Adrenal gland (tissue), 5 donors: ENCODE measurements around the gene FURIN.

Source experiments
- POLR2A ChIP-seq, 2 donors: fragments of 450-650 bp; IDR thresholded peaks; one replicate each; pipeline ENCODE4 v1.6.1; 2017; ENCODE audit warnings: antibody characterized with exemption in 2 of 2, mild to moderate bottlenecking in 2 of 2, moderate library complexity in 1 of 2
- TF ChIP-seq, protein P1 (sequence below), 6 experiments: fragments of 450-650 bp in 4 of 6; fragments of 200-600 bp in 2 of 6; sonication (generic) in 1 of 6; IDR thresholded peaks; 1 replicate in 5 of 6; 2 replicates in 1 of 6; pipeline versions ENCODE4 v1.5.1 to v1.8.0; 2016 to 2021; ENCODE audit warnings: antibody characterized with exemption in 6 of 6, mild to moderate bottlenecking in 2 of 6, moderate library complexity in 1 of 6
- donor health status: DM: no; HTN: no; CAD: no.

DNA sequence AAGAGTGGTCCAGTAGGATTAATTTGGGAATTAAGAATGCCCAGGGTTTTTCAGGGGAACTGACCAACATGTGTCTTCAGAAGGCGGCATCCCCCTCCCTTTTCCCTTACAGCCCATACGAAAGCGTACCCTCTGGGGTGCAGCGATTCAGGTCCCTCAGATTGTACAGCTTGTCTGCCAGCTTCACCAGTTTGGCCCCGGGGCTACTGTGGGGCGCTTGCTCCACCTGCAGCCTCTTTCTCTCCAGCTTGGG is 63.1 kb downstream of the FURIN start:
- TF ChIP-seq, protein P1, sequence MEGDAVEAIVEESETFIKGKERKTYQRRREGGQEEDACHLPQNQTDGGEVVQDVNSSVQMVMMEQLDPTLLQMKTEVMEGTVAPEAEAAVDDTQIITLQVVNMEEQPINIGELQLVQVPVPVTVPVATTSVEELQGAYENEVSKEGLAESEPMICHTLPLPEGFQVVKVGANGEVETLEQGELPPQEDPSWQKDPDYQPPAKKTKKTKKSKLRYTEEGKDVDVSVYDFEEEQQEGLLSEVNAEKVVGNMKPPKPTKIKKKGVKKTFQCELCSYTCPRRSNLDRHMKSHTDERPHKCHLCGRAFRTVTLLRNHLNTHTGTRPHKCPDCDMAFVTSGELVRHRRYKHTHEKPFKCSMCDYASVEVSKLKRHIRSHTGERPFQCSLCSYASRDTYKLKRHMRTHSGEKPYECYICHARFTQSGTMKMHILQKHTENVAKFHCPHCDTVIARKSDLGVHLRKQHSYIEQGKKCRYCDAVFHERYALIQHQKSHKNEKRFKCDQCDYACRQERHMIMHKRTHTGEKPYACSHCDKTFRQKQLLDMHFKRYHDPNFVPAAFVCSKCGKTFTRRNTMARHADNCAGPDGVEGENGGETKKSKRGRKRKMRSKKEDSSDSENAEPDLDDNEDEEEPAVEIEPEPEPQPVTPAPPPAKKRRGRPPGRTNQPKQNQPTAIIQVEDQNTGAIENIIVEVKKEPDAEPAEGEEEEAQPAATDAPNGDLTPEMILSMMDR (IDR thresholded peaks at IDR 0.05) = no peak
- peak in 1 of 2 donors; percentile 48 for TF ChIP-seq POLR2A (IDR thresholded peaks at IDR 0.05)
